ENCODE measurements around the gene SLC25A51.

Gene SLC25A51

GRCh38 chr9:37937366-37937765 lies 33.4 kb upstream of the SLC25A51 start:
- in situ Hi-C loops (cut with HindIII; ENCODE audit: low sequenced_read_pairs): no loop called here
- no peak for DNase-seq (ENCODE audit: low read depth, low spot score)
- no peak for TF ChIP-seq CTCF (IDR thresholded peaks at IDR 0.05; ENCODE audit: low read depth, low read length)
- no peak overlapping the region for H3K4me3 ChIP-seq (ENCODE audit: low read depth, low read length)

GRCh38 chr9:37936965-37937364 lies 33.0 kb upstream of the SLC25A51 start:
- DNase-seq (ENCODE audit: low read depth, low spot score): peak; percentile 66
- no peak for TF ChIP-seq CTCF (IDR thresholded peaks at IDR 0.05; ENCODE audit: low read depth, low read length)
- H3K4me3 ChIP-seq (ENCODE audit: low read depth, low read length): no peak overlapping the region
- in situ Hi-C loops (cut with HindIII; ENCODE audit: low sequenced_read_pairs): no loop called here

GRCh38 chr9:37936376-37936775 lies 32.4 kb upstream of the SLC25A51 start:
- no peak for TF ChIP-seq CTCF (IDR thresholded peaks at IDR 0.05; ENCODE audit: low read depth, low read length)
- no peak overlapping the region for H3K4me3 ChIP-seq (ENCODE audit: low read depth, low read length)
- in situ Hi-C loops (cut with HindIII; ENCODE audit: low sequenced_read_pairs): no loop called here
- DNase-seq (ENCODE audit: low read depth, low spot score): no peak

- in situ Hi-C loops (cut with HindIII; ENCODE audit: low sequenced_read_pairs): no loop called here
- no peak overlapping the region for H3K4me3 ChIP-seq (ENCODE audit: low read depth, low read length)
- no peak for TF ChIP-seq CTCF (IDR thresholded peaks at IDR 0.05; ENCODE audit: low read depth, low read length)
- no peak for DNase-seq (ENCODE audit: low read depth, low spot score)
Observed at GRCh38 chr9:37935096-37935495, 31.2 kb upstream of the SLC25A51 start.

- in situ Hi-C loops (cut with HindIII; ENCODE audit: low sequenced_read_pairs): no loop called here
- no peak overlapping the region for H3K4me3 ChIP-seq (ENCODE audit: low read depth, low read length)
- DNase-seq (ENCODE audit: low read depth, low spot score): peak; percentile 29
- TF ChIP-seq CTCF (IDR thresholded peaks at IDR 0.05; ENCODE audit: low read depth, low read length): no peak
Observed at GRCh38 chr9:37931592-37931991, 27.7 kb upstream of the SLC25A51 start.

- in situ Hi-C loops (cut with HindIII; ENCODE audit: low sequenced_read_pairs): no loop called here
Observed at GRCh38 chr9:37929441-37929895, 25.5 kb upstream of the SLC25A51 start.

More at GRCh38 chr9:37929441-37929895, 25.5 kb upstream of the SLC25A51 start:
- peak; percentile 82 for DNase-seq (ENCODE audit: low read depth, low spot score)
- no peak overlapping the region for H3K4me3 ChIP-seq (ENCODE audit: low read depth, low read length)
- no peak for TF ChIP-seq CTCF (IDR thresholded peaks at IDR 0.05; ENCODE audit: low read depth, low read length)

Data from astrocyte of the spinal cord (primary cell).